Retinal pigment epithelial cell (primary cell): Measurements from ENCODE around the gene NTN3.

ENCODE experiments used
- DNase-seq: peaks from one replicate; pipeline ENCODE4 v3.0.0-alpha.2; 2010; ENCODE audit warnings: low read depth
- H3K4me3 ChIP-seq: 2 replicates; pipeline ENCODE4 v1.5.1; 2011; ENCODE audit warnings: mild to moderate bottlenecking, low read length, control low read depth, moderate library complexity
- TF ChIP-seq, protein P1 (sequence below): conservative IDR thresholded peaks from 2 replicates; pipeline ENCODE4 v1.5.1; 2011; ENCODE audit warnings: low read depth, low read length, control low read depth, inconsistent platforms

Gene NTN3

DNA sequence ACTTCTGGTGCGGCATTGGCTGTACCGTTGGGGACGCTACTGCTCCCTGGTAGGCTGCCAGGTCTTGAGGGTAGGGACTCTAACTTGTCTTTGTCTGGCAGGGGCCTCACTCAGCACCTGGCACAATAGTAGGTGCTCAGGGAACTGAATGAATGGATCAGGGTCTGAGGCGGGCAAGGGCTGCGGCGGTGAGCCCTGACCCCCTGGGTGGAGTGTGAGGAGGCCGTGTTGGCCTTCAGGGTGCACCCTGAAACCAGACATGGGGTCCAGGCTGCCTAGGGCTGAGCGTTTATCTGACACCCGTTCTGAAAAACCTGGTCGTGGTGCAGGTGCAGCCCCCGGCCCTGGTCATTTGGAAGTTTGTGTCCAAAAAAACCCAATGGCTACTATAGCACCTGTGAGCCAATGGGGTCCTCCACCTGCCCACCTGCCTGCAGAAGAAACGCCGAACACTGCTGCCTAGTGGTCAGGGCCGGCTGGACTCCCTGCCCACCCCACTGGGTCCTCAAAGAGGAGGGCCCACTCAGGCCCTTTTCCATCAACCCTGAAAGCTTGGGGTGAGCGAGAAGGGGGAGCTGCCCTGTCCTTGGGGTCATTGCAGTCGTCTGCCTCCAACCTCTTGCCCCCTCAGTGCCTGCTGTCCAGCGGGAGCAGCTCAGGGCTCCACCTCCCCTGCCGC is 37.8 kb downstream of the NTN3 start:
- DNase-seq, result no peak
- TF ChIP-seq, protein P1, sequence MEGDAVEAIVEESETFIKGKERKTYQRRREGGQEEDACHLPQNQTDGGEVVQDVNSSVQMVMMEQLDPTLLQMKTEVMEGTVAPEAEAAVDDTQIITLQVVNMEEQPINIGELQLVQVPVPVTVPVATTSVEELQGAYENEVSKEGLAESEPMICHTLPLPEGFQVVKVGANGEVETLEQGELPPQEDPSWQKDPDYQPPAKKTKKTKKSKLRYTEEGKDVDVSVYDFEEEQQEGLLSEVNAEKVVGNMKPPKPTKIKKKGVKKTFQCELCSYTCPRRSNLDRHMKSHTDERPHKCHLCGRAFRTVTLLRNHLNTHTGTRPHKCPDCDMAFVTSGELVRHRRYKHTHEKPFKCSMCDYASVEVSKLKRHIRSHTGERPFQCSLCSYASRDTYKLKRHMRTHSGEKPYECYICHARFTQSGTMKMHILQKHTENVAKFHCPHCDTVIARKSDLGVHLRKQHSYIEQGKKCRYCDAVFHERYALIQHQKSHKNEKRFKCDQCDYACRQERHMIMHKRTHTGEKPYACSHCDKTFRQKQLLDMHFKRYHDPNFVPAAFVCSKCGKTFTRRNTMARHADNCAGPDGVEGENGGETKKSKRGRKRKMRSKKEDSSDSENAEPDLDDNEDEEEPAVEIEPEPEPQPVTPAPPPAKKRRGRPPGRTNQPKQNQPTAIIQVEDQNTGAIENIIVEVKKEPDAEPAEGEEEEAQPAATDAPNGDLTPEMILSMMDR, result no peak
- H3K4me3 ChIP-seq, result no peak overlapping the region

DNA sequence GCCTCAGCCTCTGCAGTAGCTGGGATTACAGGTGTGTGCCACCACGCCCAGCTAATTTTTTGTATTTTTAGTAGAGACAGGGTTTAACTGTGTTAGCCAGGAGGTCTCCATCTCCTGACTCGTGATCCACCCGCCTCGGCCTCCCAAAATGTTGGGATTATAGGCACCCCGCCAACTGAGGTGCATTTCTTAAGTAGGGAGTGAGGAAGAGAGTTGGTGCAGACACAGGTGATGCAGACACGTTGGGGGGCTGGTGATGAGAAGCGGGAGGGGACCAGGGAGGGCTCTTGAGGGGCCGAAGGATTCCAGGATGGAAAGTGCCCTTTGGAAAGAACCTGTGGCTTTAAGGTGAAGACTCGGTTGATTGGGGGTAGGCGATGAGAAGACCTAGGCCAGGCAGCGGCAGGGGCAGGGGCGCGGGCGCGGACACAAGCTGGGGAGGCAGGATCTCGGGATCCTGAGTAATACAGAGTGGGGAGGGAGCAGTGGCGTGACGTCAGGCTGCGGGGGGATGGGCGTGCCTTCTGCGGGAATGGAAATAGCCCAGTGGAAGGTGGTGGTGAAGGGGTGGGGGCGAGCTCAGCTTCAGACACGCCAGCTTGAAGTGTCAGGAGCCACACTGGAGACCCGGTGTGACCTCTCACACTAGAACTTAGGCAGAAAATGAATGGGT is 40.2 kb downstream of the NTN3 start:
- no peak for DNase-seq
- TF ChIP-seq, protein P1, result no peak
- no peak overlapping the region for H3K4me3 ChIP-seq

DNA sequence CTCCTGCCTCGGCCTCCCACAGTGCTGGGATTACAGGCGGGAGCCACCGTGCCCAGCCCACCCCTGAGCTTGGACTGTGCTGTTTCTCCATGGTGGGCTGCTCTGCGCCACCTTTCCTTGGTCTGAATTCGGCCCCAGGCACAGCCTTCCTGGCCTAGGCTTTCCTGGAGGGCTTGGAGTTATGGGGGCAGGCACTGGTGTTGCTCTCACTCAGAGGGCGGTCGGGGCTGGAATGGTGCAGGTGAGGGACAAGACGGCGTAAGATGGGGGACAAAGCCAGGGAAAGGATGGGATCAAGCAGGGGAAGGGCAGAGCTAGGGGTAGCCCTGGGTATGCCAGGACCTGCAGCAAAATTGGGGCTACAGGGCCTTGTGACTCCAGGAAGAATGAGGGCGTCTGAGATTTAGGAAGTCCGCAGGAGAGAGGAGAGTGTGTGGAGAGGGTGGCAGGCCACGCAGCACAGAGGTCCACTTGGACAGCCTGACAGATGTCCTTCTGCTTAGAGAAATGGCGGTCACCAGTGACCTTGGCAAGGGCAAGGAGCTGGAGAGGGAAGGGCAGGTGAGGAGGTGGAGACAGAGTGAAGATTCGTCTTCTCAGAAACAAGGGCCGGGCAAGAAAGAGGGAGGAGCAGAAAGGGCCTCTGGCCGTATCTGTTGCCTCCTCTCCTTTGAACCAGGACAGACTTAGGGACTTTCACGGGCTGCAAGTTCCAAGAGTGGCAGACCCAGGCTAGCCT is 41.1 kb downstream of the NTN3 start:
- DNase-seq, result no peak
- H3K4me3 ChIP-seq, result no peak overlapping the region
- TF ChIP-seq, protein P1, result no peak

DNA sequence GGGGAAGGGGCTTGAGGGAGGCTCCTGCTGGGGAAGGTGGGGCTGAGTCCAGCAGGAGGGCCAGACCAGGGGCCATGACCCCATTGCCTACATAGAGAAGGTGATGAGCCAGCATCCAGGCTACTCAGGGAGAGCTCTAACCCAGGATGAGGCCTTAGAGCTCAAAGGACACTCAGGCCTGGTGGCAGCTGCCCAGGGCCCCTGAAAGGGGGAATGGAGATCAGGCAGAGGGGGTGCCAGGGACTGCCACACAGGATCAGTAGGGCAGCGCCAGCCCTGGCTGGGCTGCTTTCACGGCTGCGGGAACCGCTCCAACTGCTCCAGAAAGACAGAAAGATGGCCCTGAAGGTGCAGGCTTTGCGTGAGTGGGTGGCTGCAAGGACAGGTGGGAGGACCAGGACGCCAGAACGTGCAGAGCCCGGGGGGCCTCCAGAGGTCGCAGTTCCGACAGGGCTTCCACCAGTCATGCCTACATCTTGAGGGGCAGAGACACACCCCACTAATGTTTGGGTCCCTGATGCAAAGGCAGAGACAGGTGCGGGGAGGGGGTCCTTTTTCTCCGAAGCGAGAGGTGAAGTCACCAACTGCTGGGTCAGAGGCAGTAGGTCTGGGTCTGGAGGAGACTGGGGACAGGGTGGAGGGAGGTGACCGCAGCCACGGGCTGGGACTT is 41.8 kb downstream of the NTN3 start:
- TF ChIP-seq, protein P1, result peak; percentile 12
- H3K4me3 ChIP-seq, result peak overlapping the region; percentile 37
- no peak for DNase-seq

DNA sequence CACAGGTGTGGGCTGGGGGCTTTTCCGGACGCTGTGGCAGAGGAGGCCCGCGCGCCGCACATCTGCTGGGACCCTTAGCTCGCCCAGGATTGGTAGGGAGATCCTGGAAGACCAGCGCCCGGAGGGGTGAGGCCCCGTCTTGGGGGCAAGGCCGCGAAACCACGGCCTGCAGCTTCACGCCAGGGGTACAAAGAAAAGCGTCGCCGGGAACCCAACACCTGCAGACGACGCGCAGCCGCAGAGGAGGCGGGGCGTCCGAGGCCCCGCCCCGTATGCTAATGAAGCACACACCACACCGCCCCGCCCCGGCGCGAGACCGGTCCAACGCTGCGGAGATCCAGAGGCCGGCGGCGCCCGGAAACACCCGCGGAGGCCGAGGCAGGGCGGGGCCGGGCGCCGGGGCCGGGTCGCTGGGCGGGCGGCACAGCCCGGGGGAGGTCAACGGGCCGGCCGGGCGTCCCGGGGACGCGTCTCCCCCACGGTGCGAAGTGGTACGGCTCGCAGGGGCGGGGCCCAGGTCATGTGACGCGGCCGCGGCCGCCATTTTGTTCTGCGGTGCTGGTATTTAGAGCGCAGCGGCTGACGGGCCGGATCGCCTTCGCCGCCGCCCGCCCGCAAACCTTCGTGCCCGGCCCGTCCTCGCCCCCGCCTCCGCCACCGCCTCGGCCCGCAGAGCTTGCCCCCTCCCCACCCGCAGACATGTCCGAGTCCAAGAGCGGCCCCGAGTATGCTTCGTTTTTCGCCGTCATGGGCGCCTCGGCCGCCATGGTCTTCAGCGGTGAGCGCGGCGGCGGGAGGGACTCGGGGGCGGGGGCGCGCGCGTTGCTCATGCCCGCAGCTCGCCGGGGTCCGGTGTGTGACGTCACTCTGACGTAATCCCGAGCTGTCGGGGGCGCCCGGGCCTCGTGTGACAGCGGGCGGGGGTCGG is 42.6 kb downstream of the NTN3 start, which contains the start of gene ATP6V0C:
ATP6V0C (plus strand) TSS at position 548 of the 928 bp plus-strand sequence; CDS start at position 700, 152 bp downstream.
- TF ChIP-seq, protein P1, result no peak
- H3K4me3 ChIP-seq, result peak within 1 kb of the TSS; percentile 91
- peak; percentile 62 for DNase-seq
